HG03095 (cell line): ENCODE measurements around the gene GARIN5B.
"Not testable (repeated sequence)": the region's sequence is repeated elsewhere in the genome, so short reads cannot be mapped to it uniquely, and the experiment has no call there.

Experiments used
- ATAC-seq: cut with Tn5 transposase; IDR thresholded peaks from one replicate; pipeline ENCODE4 v1.9.1; 2021; ENCODE audit warnings: moderate library complexity; ENCODE audit not compliant: unreplicated experiment

GARIN5B gene

GRCh38 chr19:55362990-55363716 lies at the start of gene GARIN5B:
Gene GARIN5B, minus strand, starts transcription at chr19:55363260. Its CDS starts 194 bp downstream, at chr19:55363066.
- no peak for ATAC-seq

- ATAC-seq = no peak
These were observed 47.1 kb upstream of the GARIN5B start for GRCh38 chr19:55410168-55410567.

GRCh38 chr19:55409179-55409578 lies 46.1 kb upstream of the GARIN5B start:
- not testable (repeated sequence) for ATAC-seq

- no peak for ATAC-seq
These were observed 45.4 kb upstream of the GARIN5B start for GRCh38 chr19:55408533-55408872.

- ATAC-seq = peak; percentile 73
These were observed 44.9 kb upstream of the GARIN5B start for GRCh38 chr19:55407800-55408532.

GRCh38 chr19:55407550-55407799 lies 44.4 kb upstream of the GARIN5B start, which contains the start of gene UBE2S:
Gene UBE2S, minus strand, starts transcription at chr19:55407788. Its CDS starts 199 bp downstream, at chr19:55407589.
- ATAC-seq = peak; percentile 23

GRCh38 chr19:55406826-55407549 lies 43.9 kb upstream of the GARIN5B start:
- ATAC-seq = no peak

- no peak for ATAC-seq
These were observed 43.2 kb upstream of the GARIN5B start for GRCh38 chr19:55406091-55406825.

GRCh38 chr19:55405638-55406037 lies 42.6 kb upstream of the GARIN5B start:
- no peak for ATAC-seq

GRCh38 chr19:55402509-55402908 lies 39.4 kb upstream of the GARIN5B start:
- ATAC-seq = no peak

GRCh38 chr19:55401390-55401789 lies 38.3 kb upstream of the GARIN5B start:
- ATAC-seq = not testable (repeated sequence)

GRCh38 chr19:55400281-55401087 lies 37.4 kb upstream of the GARIN5B start:
- ATAC-seq = no peak

- ATAC-seq = no peak
These were observed 35.3 kb upstream of the GARIN5B start for GRCh38 chr19:55398200-55398925.

- no peak for ATAC-seq
These were observed 30.0 kb upstream of the GARIN5B start for GRCh38 chr19:55392820-55393761.

GRCh38 chr19:55391702-55392615 lies 28.9 kb upstream of the GARIN5B start:
- ATAC-seq = no peak

- ATAC-seq = no peak
These were observed 28.2 kb upstream of the GARIN5B start for GRCh38 chr19:55391191-55391670.

- ATAC-seq = no peak
These were observed 27.4 kb upstream of the GARIN5B start for GRCh38 chr19:55390461-55390880.
